Measurements from ENCODE around the gene RFX6. TPM values are rescaled to one million over a fixed set of nuclear protein-coding genes. Genes with fewer than 3 reads are reported as not detected.

Gene RFX6
- total and polyA plus RNA-seq, 2 donors (not counting 1 experiment from before 2014, with no cell fraction given): not detected

DNA sequence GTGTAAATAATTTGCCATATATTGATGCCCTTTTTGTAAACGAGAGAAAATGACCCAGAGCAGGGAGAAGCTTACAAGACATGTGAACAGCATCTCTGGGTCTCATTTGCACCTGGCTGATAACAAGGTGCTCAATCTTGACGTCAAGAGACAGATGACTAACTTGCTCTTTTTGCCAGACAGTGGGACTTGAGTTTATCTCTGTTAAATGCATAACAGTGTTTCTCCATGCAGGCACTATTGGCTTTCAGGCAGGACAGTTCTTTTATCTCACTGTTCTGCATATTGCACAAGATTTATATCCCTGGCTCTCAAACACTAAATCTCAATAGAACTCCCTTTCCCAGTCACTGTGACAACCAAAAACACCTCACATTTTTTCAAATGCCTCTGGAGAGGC, 56.4 kb downstream of the RFX6 start:
- Mint-ChIP-seq H3K27me3 (peaks cover 10% of the 10 kb centered on the region), H3K4me3 (no peak overlapping the region), H3K4me1 (no peaks in the 10 kb centered on the region), H3K27ac (no peak overlapping the region), H3K9me3 (ENCODE audit: insufficient read depth) (no peaks in the 10 kb centered on the region)
- ATAC-seq (ENCODE audit: low read depth) (no peak), DNase-seq (no peak)
- WGBS (ENCODE audit: insufficient coverage): 20% methylated on average over 2 of the region's 2 CpGs
- H4K20me1 ChIP-seq (ENCODE audit: control insufficient read depth, insufficient read depth, low read length, poor library complexity, severe bottlenecking): no peaks in the 10 kb centered on the region
- no peaks in the 10 kb centered on the region for H3K79me2 ChIP-seq (ENCODE audit: control insufficient read depth, insufficient read depth, low read length)
- H2AFZ ChIP-seq (ENCODE audit: insufficient read depth, low read depth, low read length, poor library complexity, severe bottlenecking): no peak overlapping the region
- ChIA-PET CTCF (no interaction called here), POLR2A (no interaction called here)
- H3K36me3 ChIP-seq (replicated peaks in 1 of 2; ENCODE audit: control extremely low read depth in 1 of 2, control insufficient read depth in 1 of 2, extremely low read depth in 1 of 2, insufficient read depth in 2 of 2, low read length in 1 of 2): no peaks in the 10 kb centered on the region
- H3K4me1 ChIP-seq (ENCODE audit: control insufficient read depth in 2 of 2, insufficient read depth in 2 of 2, low read length in 2 of 2): no peaks in the 10 kb centered on the region
- intact Hi-C loops (cut with micrococcal nuclease): no loop called here
- TF ChIP-seq EZH2 (IDR thresholded peaks at IDR 0.05; ENCODE audit: borderline replicate concordance, insufficient read depth, low read depth, low read length, poor library complexity, severe bottlenecking): no peak
- TF ChIP-seq, protein P1, sequence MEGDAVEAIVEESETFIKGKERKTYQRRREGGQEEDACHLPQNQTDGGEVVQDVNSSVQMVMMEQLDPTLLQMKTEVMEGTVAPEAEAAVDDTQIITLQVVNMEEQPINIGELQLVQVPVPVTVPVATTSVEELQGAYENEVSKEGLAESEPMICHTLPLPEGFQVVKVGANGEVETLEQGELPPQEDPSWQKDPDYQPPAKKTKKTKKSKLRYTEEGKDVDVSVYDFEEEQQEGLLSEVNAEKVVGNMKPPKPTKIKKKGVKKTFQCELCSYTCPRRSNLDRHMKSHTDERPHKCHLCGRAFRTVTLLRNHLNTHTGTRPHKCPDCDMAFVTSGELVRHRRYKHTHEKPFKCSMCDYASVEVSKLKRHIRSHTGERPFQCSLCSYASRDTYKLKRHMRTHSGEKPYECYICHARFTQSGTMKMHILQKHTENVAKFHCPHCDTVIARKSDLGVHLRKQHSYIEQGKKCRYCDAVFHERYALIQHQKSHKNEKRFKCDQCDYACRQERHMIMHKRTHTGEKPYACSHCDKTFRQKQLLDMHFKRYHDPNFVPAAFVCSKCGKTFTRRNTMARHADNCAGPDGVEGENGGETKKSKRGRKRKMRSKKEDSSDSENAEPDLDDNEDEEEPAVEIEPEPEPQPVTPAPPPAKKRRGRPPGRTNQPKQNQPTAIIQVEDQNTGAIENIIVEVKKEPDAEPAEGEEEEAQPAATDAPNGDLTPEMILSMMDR (IDR thresholded peaks at IDR 0.05): no peak
- no peak overlapping the region for H3K4me3 ChIP-seq (ENCODE audit: control extremely low read depth in 1 of 5, extremely low read depth in 1 of 5, insufficient read depth in 1 of 5, low read depth in 2 of 5, low read length in 4 of 5)
- H3K9ac ChIP-seq (ENCODE audit: low read length): no peak overlapping the region
- no peaks in the 10 kb centered on the region for H3K27me3 ChIP-seq (replicated peaks in 1 of 4; ENCODE audit: control extremely low read depth in 1 of 4, control insufficient read depth in 3 of 4, insufficient read depth in 4 of 4, low read length in 3 of 4)
- H3K27ac ChIP-seq (ENCODE audit: low read length in 2 of 2): no peak overlapping the region
- H3K9me3 ChIP-seq (ENCODE audit: control extremely low read depth in 1 of 3, control insufficient read depth in 2 of 3, insufficient read depth in 1 of 3, low read length in 2 of 3): no peaks in the 10 kb centered on the region
- no peak overlapping the region for H3K4me2 ChIP-seq (replicated peaks; ENCODE audit: low read depth, low read length, poor library complexity, severe bottlenecking)

DNA sequence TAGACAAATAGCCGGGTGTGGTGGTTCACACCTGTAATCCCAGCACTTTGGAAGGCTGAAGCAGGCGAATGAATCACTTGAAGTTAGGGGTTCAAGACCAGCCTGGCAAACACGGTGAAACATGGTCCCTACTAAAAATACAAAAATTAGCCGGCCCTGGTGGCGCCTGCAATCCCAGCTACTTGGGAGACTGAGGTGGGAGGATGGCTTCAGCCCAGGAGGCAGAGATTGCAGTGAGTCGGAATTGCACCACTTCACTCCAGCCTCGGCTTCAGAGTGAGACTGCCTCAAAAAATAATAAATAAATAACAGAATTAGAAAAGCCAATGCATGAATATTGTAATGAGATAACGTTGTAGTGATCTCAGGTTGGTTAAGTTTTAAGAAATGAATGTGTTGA, 61.3 kb downstream of the RFX6 start:
- Histone ChIP-seq H3K4me2 (replicated peaks; ENCODE audit: low read depth, low read length, poor library complexity, severe bottlenecking) (no peak overlapping the region), H4K20me1 (ENCODE audit: control insufficient read depth, insufficient read depth, low read length, poor library complexity, severe bottlenecking) (no peaks in the 10 kb centered on the region), H3K79me2 (ENCODE audit: control insufficient read depth, insufficient read depth, low read length) (no peaks in the 10 kb centered on the region), H3K4me1 (ENCODE audit: control insufficient read depth in 2 of 2, insufficient read depth in 2 of 2, low read length in 2 of 2) (no peaks in the 10 kb centered on the region), H3K9ac (ENCODE audit: low read length) (no peak overlapping the region), H3K27ac (ENCODE audit: low read length in 2 of 2) (no peak overlapping the region), H3K9me3 (ENCODE audit: control extremely low read depth in 1 of 3, control insufficient read depth in 2 of 3, insufficient read depth in 1 of 3, low read length in 2 of 3) (no peaks in the 10 kb centered on the region), H3K36me3 (replicated peaks in 1 of 2; ENCODE audit: control extremely low read depth in 1 of 2, control insufficient read depth in 1 of 2, extremely low read depth in 1 of 2, insufficient read depth in 2 of 2, low read length in 1 of 2) (no peaks in the 10 kb centered on the region), H3K4me3 (ENCODE audit: control extremely low read depth in 1 of 5, extremely low read depth in 1 of 5, insufficient read depth in 1 of 5, low read depth in 2 of 5, low read length in 4 of 5) (no peak overlapping the region), H2AFZ (ENCODE audit: insufficient read depth, low read depth, low read length, poor library complexity, severe bottlenecking) (no peak overlapping the region), H3K27me3 (replicated peaks in 1 of 4; ENCODE audit: control extremely low read depth in 1 of 4, control insufficient read depth in 3 of 4, insufficient read depth in 4 of 4, low read length in 3 of 4) (no peaks in the 10 kb centered on the region)
- intact Hi-C loops (cut with micrococcal nuclease): no loop called here
- H3K27ac Mint-ChIP-seq: no peak overlapping the region
- H3K27me3 Mint-ChIP-seq: peaks cover 10% of the 10 kb centered on the region
- ATAC-seq (ENCODE audit: low read depth): no peak
- POLR2A ChIA-PET: no interaction called here
- CTCF ChIA-PET: no interaction called here
- WGBS (ENCODE audit: insufficient coverage): 73% methylated on average over 5 of the region's 8 CpGs
- H3K4me1 Mint-ChIP-seq: no peaks in the 10 kb centered on the region
- H3K4me3 Mint-ChIP-seq: no peak overlapping the region
- TF ChIP-seq EZH2 (IDR thresholded peaks at IDR 0.05; ENCODE audit: borderline replicate concordance, insufficient read depth, low read depth, low read length, poor library complexity, severe bottlenecking): no peak
- TF ChIP-seq, protein P1 (IDR thresholded peaks at IDR 0.05): no peak
- H3K9me3 Mint-ChIP-seq (ENCODE audit: insufficient read depth): no peaks in the 10 kb centered on the region
- DNase-seq: no peak

Measured in B cell (primary cell).